Measurements from ENCODE around the gene SLC2A3. TPM values are rescaled to one million over a fixed set of nuclear protein-coding genes. Genes with fewer than 3 reads are reported as not detected.
"Not testable (repeated sequence)": the region's sequence is repeated elsewhere in the genome, so short reads cannot be mapped to it uniquely, and the experiment has no call there.

SLC2A3 gene
- polyA plus RNA-seq, 1 donor (not counting 4 experiments of a cell fraction or from before 2014, with no cell fraction given) = 40.5 TPM

DNA sequence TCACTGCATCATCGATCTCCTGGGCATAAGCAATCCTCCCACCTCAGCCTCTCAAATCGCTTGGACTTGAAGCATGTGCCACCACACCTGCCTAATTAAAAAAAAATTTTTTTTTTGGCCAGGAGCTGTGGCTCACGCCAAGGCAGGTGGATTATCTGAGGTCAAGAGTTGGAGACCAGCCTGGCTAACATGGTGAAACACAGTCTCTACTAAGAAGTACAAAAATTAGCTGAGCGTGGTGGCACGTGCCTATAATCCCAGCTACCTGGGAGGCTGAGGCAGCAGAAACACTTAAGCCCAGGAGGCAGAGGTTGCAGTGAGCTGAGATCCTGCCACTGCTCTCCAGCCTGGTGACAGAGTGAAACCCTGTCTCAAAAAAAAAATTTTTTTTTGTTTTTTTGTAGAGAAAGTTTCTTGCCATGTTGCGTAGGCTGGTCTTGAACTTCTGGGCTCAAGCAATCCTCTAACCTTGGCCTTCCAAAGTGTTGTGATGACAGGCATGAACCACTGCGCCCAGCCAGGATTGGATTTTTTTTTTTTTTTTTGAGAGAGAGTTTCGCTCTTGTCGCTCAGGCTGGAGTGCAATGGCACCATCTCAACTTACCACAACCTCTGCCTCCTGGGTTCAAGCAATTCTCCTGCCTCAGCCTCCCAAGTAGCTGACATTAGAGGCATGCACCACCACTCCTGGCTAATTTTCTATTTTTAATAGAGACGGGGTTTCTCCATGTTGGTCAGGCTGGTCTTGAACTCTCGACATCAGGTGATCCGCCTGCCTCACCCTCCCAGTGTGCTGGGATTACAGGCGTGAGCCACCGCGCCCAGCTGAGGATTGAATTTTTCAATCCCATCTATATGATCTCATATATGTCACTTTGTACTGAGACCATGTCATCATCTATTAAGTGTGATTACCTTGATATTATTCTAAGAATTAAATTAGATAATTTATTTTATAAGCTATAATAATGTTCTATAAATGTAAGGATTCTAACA lies 12.4 kb downstream of the SLC2A3 start:
- no peak overlapping the region for H3K4me2 ChIP-seq (ENCODE audit: control insufficient read depth, extremely low read depth, insufficient read depth, low read depth, low read length)
- H4K20me1 ChIP-seq (ENCODE audit: control insufficient read depth, extremely low read depth, insufficient read depth, low read length) = no peaks in the 10 kb centered on the region
- H3K36me3 ChIP-seq (ENCODE audit: control insufficient read depth in 2 of 2, extremely low read depth in 1 of 2, insufficient read depth in 2 of 2, low read length in 2 of 2) = peaks cover 2 to 6% of the 10 kb centered on the region in 2 experiments
- H3K9me1 ChIP-seq (ENCODE audit: control insufficient read depth, extremely low read depth, insufficient read depth, low read length) = no peaks in the 10 kb centered on the region
- no peak for DNase-seq (ENCODE audit: low read depth, low spot score)
- H3K27me3 ChIP-seq (ENCODE audit: control insufficient read depth, extremely low read depth, insufficient read depth, low read length) = no peaks in the 10 kb centered on the region
- H3K9me3 ChIP-seq (ENCODE audit: control insufficient read depth, low read depth, low read length) = no peaks in the 10 kb centered on the region
- TF ChIP-seq EZH2 (IDR thresholded peaks at IDR 0.05; ENCODE audit: low read length) = no peak
- TF ChIP-seq, protein P1, sequence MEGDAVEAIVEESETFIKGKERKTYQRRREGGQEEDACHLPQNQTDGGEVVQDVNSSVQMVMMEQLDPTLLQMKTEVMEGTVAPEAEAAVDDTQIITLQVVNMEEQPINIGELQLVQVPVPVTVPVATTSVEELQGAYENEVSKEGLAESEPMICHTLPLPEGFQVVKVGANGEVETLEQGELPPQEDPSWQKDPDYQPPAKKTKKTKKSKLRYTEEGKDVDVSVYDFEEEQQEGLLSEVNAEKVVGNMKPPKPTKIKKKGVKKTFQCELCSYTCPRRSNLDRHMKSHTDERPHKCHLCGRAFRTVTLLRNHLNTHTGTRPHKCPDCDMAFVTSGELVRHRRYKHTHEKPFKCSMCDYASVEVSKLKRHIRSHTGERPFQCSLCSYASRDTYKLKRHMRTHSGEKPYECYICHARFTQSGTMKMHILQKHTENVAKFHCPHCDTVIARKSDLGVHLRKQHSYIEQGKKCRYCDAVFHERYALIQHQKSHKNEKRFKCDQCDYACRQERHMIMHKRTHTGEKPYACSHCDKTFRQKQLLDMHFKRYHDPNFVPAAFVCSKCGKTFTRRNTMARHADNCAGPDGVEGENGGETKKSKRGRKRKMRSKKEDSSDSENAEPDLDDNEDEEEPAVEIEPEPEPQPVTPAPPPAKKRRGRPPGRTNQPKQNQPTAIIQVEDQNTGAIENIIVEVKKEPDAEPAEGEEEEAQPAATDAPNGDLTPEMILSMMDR (optimal IDR thresholded peaks at IDR 0.05 in 1 of 3, IDR thresholded peaks at IDR 0.05 in 1 of 3, conservative IDR thresholded peaks at IDR 0.05 in 1 of 3; ENCODE audit: extremely low read depth in 1 of 3, insufficient read depth in 2 of 3, low read length in 3 of 3) = no peak
- H3K79me2 ChIP-seq (ENCODE audit: control insufficient read depth, insufficient read depth, low read length) = no peaks in the 10 kb centered on the region
- no peak for FAIRE-seq
- H3K4me1 ChIP-seq (ENCODE audit: control insufficient read depth, extremely low read depth, insufficient read depth, low read length) = peaks cover 6% of the 10 kb centered on the region
- dilution Hi-C loops (cut with MboI; ENCODE audit: extremely low pct_ligation_motif_present, low sequenced_read_pairs) = no loop called here
- H3K27ac ChIP-seq (ENCODE audit: control insufficient read depth, insufficient read depth, low read length) = no peak overlapping the region
- no peak overlapping the region for H3K4me3 ChIP-seq (ENCODE audit: control insufficient read depth in 2 of 3, extremely low read depth in 1 of 3, insufficient read depth in 2 of 3, low read depth in 1 of 3, low read length in 3 of 3)
- no peak overlapping the region for H3K9ac ChIP-seq (ENCODE audit: control insufficient read depth, extremely low read depth, insufficient read depth, low read length)
- no peak overlapping the region for H2AFZ ChIP-seq (ENCODE audit: control insufficient read depth, low read length)

DNA sequence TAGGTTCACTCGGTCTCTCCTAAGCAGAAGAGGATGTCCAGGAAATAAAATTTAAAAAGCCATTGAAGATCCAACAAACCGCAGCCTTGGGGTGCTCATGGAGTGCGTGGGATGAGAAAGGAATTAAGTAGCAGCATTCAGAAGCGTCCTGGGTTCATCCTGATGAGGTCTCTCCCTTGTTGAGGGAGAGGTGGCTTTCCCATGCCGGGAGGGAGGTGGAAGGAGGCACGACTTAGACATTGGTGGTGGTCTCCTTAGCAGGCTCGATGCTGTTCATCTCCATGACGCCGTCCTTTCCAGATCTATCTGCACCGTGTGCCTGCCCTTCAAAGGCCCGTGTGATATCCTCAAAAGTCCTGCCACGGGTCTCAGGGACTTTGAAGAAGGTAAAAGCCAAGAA lies 14.8 kb downstream of the SLC2A3 start:
- H3K4me1 ChIP-seq (ENCODE audit: control insufficient read depth, extremely low read depth, insufficient read depth, low read length); H4K20me1 ChIP-seq (ENCODE audit: control insufficient read depth, extremely low read depth, insufficient read depth, low read length); H3K9ac ChIP-seq (ENCODE audit: control insufficient read depth, extremely low read depth, insufficient read depth, low read length); FAIRE-seq; H3K4me2 ChIP-seq (ENCODE audit: control insufficient read depth, extremely low read depth, insufficient read depth, low read depth, low read length); H3K27me3 ChIP-seq (ENCODE audit: control insufficient read depth, extremely low read depth, insufficient read depth, low read length); H3K4me3 ChIP-seq (ENCODE audit: control insufficient read depth in 2 of 3, extremely low read depth in 1 of 3, insufficient read depth in 2 of 3, low read depth in 1 of 3, low read length in 3 of 3); H3K27ac ChIP-seq (ENCODE audit: control insufficient read depth, insufficient read depth, low read length); H3K36me3 ChIP-seq (ENCODE audit: control insufficient read depth in 2 of 2, extremely low read depth in 1 of 2, insufficient read depth in 2 of 2, low read length in 2 of 2); dilution Hi-C loops (cut with MboI; ENCODE audit: extremely low pct_ligation_motif_present, low sequenced_read_pairs); H3K79me2 ChIP-seq (ENCODE audit: control insufficient read depth, insufficient read depth, low read length); DNase-seq (ENCODE audit: low read depth, low spot score); H3K9me3 ChIP-seq (ENCODE audit: control insufficient read depth, low read depth, low read length); H3K9me1 ChIP-seq (ENCODE audit: control insufficient read depth, extremely low read depth, insufficient read depth, low read length); H2AFZ ChIP-seq (ENCODE audit: control insufficient read depth, low read length): not testable (repeated sequence)

DNA sequence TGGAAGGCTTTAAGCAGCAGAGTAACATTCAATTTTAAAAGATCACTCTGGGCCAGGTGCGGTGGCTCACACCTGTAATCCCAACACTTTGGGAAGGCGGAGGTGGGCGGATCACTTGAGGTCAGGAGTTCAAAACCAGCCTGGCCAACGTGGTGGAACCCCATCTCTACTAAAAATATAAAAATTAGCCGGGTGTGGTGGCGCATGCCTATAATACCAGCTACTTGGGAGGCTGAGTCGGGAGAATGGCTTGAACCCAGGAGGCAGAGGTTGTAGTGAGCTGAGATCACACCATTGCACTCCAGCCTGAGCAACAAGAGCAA lies 17.8 kb downstream of the SLC2A3 start:
- H3K27ac ChIP-seq (ENCODE audit: control insufficient read depth, insufficient read depth, low read length); H3K27me3 ChIP-seq (ENCODE audit: control insufficient read depth, extremely low read depth, insufficient read depth, low read length); H2AFZ ChIP-seq (ENCODE audit: control insufficient read depth, low read length); H3K79me2 ChIP-seq (ENCODE audit: control insufficient read depth, insufficient read depth, low read length); H3K9ac ChIP-seq (ENCODE audit: control insufficient read depth, extremely low read depth, insufficient read depth, low read length); H3K4me3 ChIP-seq (ENCODE audit: control insufficient read depth in 2 of 3, extremely low read depth in 1 of 3, insufficient read depth in 2 of 3, low read depth in 1 of 3, low read length in 3 of 3); dilution Hi-C loops (cut with MboI; ENCODE audit: extremely low pct_ligation_motif_present, low sequenced_read_pairs); H3K4me1 ChIP-seq (ENCODE audit: control insufficient read depth, extremely low read depth, insufficient read depth, low read length); FAIRE-seq; H3K36me3 ChIP-seq (ENCODE audit: control insufficient read depth in 2 of 2, extremely low read depth in 1 of 2, insufficient read depth in 2 of 2, low read length in 2 of 2); H3K9me1 ChIP-seq (ENCODE audit: control insufficient read depth, extremely low read depth, insufficient read depth, low read length); H3K4me2 ChIP-seq (ENCODE audit: control insufficient read depth, extremely low read depth, insufficient read depth, low read depth, low read length); H3K9me3 ChIP-seq (ENCODE audit: control insufficient read depth, low read depth, low read length); H4K20me1 ChIP-seq (ENCODE audit: control insufficient read depth, extremely low read depth, insufficient read depth, low read length); DNase-seq (ENCODE audit: low read depth, low spot score): not testable (repeated sequence)

Data from keratinocyte (primary cell).